Neutrophil (primary cell): ENCODE measurements around the gene TTC7B.
"Not testable (repeated sequence)": the region's sequence is repeated elsewhere in the genome, so short reads cannot be mapped to it uniquely, and the experiment has no call there.

ENCODE experiments used
- H3K27ac ChIP-seq: fragments of 200-600 bp; sonication (generic); 2 replicates; pipeline ENCODE4 v1.5.1; 2016; ENCODE audit warnings: mild to moderate bottlenecking, moderate library complexity
- H3K27me3 ChIP-seq: fragments of 200-600 bp; sonication (generic); 2 replicates; pipeline ENCODE4 v1.6.0; 2016; ENCODE audit warnings: mild to moderate bottlenecking
- H3K36me3 ChIP-seq: fragments of 200-600 bp; sonication (generic); 2 replicates; pipeline ENCODE4 v1.5.1; 2017
- H3K4me1 ChIP-seq, 2 experiments: fragments of 200-600 bp in 1 of 2; sonication (generic) in 1 of 2; 1 replicate in 1 of 2; 2 replicates in 1 of 2; pipeline versions ENCODE4 v1.5.1 to v1.6.1; 2013 to 2016; ENCODE audit warnings: low read depth in 1 of 2, low read length in 1 of 2, mild to moderate bottlenecking in 1 of 2, moderate library complexity in 1 of 2; ENCODE audit not compliant: control insufficient read depth in 1 of 2, insufficient read depth in 1 of 2
- H3K4me3 ChIP-seq, 2 experiments: fragments of 200-600 bp in 1 of 2; sonication (generic) in 1 of 2; 1 replicate in 1 of 2; 2 replicates in 1 of 2; pipeline ENCODE4 v1.5.1; 2013 to 2016; ENCODE audit warnings: low read depth in 1 of 2, low read length in 1 of 2, mild to moderate bottlenecking in 1 of 2, moderate library complexity in 1 of 2
- H3K9me3 ChIP-seq: fragments of 200-600 bp; sonication (generic); 2 replicates; pipeline ENCODE4 v1.5.1; 2016
- CTCF ChIP-seq: fragments of 200-600 bp; sonication (generic); IDR thresholded peaks from 2 replicates; pipeline ENCODE4 v1.5.1; 2016; ENCODE audit warnings: antibody characterized with exemption

The TTC7B gene

GRCh38 chr14:90844321-90844720 lies 28.1 kb upstream of the TTC7B start:
- Histone ChIP-seq H3K4me1 (no peaks in the 10 kb centered on the region), H3K27me3 (no peaks in the 10 kb centered on the region), H3K9me3 (no peaks in the 10 kb centered on the region), H3K27ac (no peak overlapping the region), H3K36me3 (peaks cover under 1% of the 10 kb centered on the region), H3K4me3 (no peak overlapping the region)
- no peak for TF ChIP-seq CTCF

- no peaks in the 10 kb centered on the region for H3K36me3 ChIP-seq
- no peaks in the 10 kb centered on the region for H3K27me3 ChIP-seq
- no peak for TF ChIP-seq CTCF
- no peak overlapping the region for H3K27ac ChIP-seq
- no peak overlapping the region for H3K4me3 ChIP-seq
- no peaks in the 10 kb centered on the region for H3K4me1 ChIP-seq
- no peaks in the 10 kb centered on the region for H3K9me3 ChIP-seq
Measured at GRCh38 chr14:90842726-90843125, 26.5 kb upstream of the TTC7B start.

- H3K4me1 ChIP-seq, result peaks cover 10 to 11% of the 10 kb centered on the region in 2 experiments
- H3K27me3 ChIP-seq, H3K36me3 ChIP-seq, H3K4me3 ChIP-seq, H3K27ac ChIP-seq, H3K9me3 ChIP-seq: not testable (repeated sequence)
Measured at GRCh38 chr14:90840667-90841066, 24.4 kb upstream of the TTC7B start.

- no peaks in the 10 kb centered on the region for H3K9me3 ChIP-seq
- TF ChIP-seq CTCF, result no peak
- no peak overlapping the region for H3K4me3 ChIP-seq
- H3K27me3 ChIP-seq, result no peaks in the 10 kb centered on the region
- no peaks in the 10 kb centered on the region for H3K36me3 ChIP-seq
- no peak overlapping the region for H3K27ac ChIP-seq
- peaks cover 10 to 11% of the 10 kb centered on the region in 2 experiments for H3K4me1 ChIP-seq
Measured at GRCh38 chr14:90839889-90840266, 23.6 kb upstream of the TTC7B start.

GRCh38 chr14:90839024-90839888 lies 23.0 kb upstream of the TTC7B start:
- Histone ChIP-seq H3K4me3 (no peak overlapping the region), H3K36me3 (no peaks in the 10 kb centered on the region), H3K9me3 (no peaks in the 10 kb centered on the region), H3K27ac (no peak overlapping the region), H3K27me3 (no peaks in the 10 kb centered on the region), H3K4me1 (peaks cover 10 to 11% of the 10 kb centered on the region in 2 experiments)
- no peak for TF ChIP-seq CTCF

- peaks cover 10 to 11% of the 10 kb centered on the region in 2 experiments for H3K4me1 ChIP-seq
- not testable (repeated sequence) for H3K27me3 ChIP-seq, H3K4me3 ChIP-seq, H3K27ac ChIP-seq, H3K9me3 ChIP-seq, H3K36me3 ChIP-seq
Measured at GRCh38 chr14:90838531-90838930, 22.3 kb upstream of the TTC7B start.
